Measurements from ENCODE around the gene FAM118A. TPM values are rescaled to one million over a fixed set of nuclear protein-coding genes. Genes with fewer than 3 reads are reported as not detected.
"Not testable (repeated sequence)": the region's sequence is repeated elsewhere in the genome, so short reads cannot be mapped to it uniquely, and the experiment has no call there.

FAM118A gene
- total RNA-seq, 1 donor, result 37.7 TPM

DNA sequence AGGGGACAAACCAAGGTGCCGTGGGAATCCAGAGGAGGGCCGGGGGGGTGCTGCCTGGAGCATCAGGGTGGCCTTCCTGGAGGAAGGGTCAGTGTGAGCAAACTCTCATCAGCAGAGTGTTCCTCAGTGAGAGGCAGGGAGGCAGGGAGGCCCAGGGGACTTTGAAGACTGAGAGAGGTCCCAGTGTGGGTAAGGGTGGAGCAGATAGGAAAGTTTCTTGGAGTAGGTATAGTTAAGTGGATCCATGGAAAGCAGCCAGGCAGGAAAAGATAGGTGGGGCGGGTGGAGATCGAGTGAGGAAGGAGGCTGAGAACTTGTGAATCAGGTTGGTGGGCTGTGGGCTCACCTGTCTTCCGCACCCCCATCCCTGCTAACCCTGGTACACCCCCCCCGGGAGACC, 15.7 kb upstream of the FAM118A start:
- H3K27me3 ChIP-seq (ENCODE audit: insufficient read depth, low read length), result no peaks in the 10 kb centered on the region
- H3K9me3 ChIP-seq (ENCODE audit: low read depth, low read length), result no peaks in the 10 kb centered on the region
- no peak overlapping the region for H3K4me3 ChIP-seq (ENCODE audit: low read length)
- H3K4me1 ChIP-seq (ENCODE audit: insufficient read depth, low read length), result peaks cover 53% of the 10 kb centered on the region

DNA sequence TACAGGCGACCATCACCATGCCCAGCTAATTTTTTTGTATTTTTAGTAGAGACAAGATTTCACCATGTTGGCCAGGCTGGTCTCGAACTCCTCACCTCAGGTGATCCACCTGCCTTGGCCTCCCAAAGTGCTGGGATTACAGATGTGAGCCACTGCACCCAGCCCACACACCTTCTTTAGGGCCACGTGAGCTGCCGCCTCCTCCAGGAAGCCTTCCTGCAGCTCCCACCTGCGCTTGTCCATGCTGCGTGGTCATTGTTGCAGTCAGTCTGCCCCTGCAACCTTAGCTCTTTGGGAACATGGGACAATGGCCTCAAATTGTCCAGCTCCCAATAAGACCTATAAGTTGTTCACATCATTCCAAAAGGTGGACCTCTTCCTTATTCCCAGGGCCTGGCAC, 14.7 kb upstream of the FAM118A start:
- not testable (repeated sequence) for H3K27me3 ChIP-seq (ENCODE audit: insufficient read depth, low read length); H3K9me3 ChIP-seq (ENCODE audit: low read depth, low read length); H3K4me3 ChIP-seq (ENCODE audit: low read length)
- H3K4me1 ChIP-seq (ENCODE audit: insufficient read depth, low read length), result peaks cover 51% of the 10 kb centered on the region

DNA sequence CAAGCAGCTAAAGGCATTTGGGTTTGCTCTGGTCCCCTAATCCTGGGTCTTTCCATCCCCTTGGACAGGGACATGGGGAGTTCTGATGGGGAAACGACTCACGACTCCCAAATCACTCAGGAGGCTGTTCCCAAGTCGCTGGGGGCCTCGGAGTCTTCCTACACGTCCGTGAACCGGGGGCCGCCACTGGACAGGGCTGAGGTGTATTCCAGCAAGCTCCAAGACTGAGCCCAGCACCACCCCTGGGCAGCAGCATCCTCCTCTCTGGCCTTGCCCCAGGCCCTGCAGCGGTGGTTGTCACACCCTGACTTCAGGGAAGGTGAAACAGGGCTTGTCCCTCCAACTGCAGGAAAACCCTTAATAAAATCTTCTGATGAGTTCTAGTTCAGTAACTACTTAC, 14.2 kb upstream of the FAM118A start:
- no peaks in the 10 kb centered on the region for H3K9me3 ChIP-seq (ENCODE audit: low read depth, low read length)
- H3K4me3 ChIP-seq (ENCODE audit: low read length), result no peak overlapping the region
- H3K27me3 ChIP-seq (ENCODE audit: insufficient read depth, low read length), result no peaks in the 10 kb centered on the region
- peaks cover 50% of the 10 kb centered on the region for H3K4me1 ChIP-seq (ENCODE audit: insufficient read depth, low read length)

GRCh38 chr22:45296628-45297297, 13.0 kb upstream of the FAM118A start:
- H3K4me1 ChIP-seq (ENCODE audit: insufficient read depth, low read length), result peaks cover 38% of the 10 kb centered on the region
- no peak overlapping the region for H3K4me3 ChIP-seq (ENCODE audit: low read length)
- no peaks in the 10 kb centered on the region for H3K27me3 ChIP-seq (ENCODE audit: insufficient read depth, low read length)
- H3K9me3 ChIP-seq (ENCODE audit: low read depth, low read length), result no peaks in the 10 kb centered on the region

GRCh38 chr22:45298934-45299505, 10.7 kb upstream of the FAM118A start:
- no peaks in the 10 kb centered on the region for H3K9me3 ChIP-seq (ENCODE audit: low read depth, low read length)
- no peaks in the 10 kb centered on the region for H3K27me3 ChIP-seq (ENCODE audit: insufficient read depth, low read length)
- H3K4me3 ChIP-seq (ENCODE audit: low read length), result no peak overlapping the region
- H3K4me1 ChIP-seq (ENCODE audit: insufficient read depth, low read length), result peaks cover 24% of the 10 kb centered on the region

- no peaks in the 10 kb centered on the region for H3K27me3 ChIP-seq (ENCODE audit: insufficient read depth, low read length)
- H3K4me3 ChIP-seq (ENCODE audit: low read length), result no peak overlapping the region
- H3K9me3 ChIP-seq (ENCODE audit: low read depth, low read length), result no peaks in the 10 kb centered on the region
- H3K4me1 ChIP-seq (ENCODE audit: insufficient read depth, low read length), result peaks cover 4% of the 10 kb centered on the region
These were observed 7.0 kb upstream of the FAM118A start for GRCh38 chr22:45302751-45303150.

- H3K4me1 ChIP-seq (ENCODE audit: insufficient read depth, low read length), result peaks cover 4% of the 10 kb centered on the region
- H3K27me3 ChIP-seq (ENCODE audit: insufficient read depth, low read length), result no peaks in the 10 kb centered on the region
- H3K9me3 ChIP-seq (ENCODE audit: low read depth, low read length), result no peaks in the 10 kb centered on the region
- H3K4me3 ChIP-seq (ENCODE audit: low read length), result no peak overlapping the region
These were observed 6.6 kb upstream of the FAM118A start for GRCh38 chr22:45303181-45303580.

- no peaks in the 10 kb centered on the region for H3K27me3 ChIP-seq (ENCODE audit: insufficient read depth, low read length)
- no peak overlapping the region for H3K4me3 ChIP-seq (ENCODE audit: low read length)
- H3K9me3 ChIP-seq (ENCODE audit: low read depth, low read length), result no peaks in the 10 kb centered on the region
- peaks cover 14% of the 10 kb centered on the region for H3K4me1 ChIP-seq (ENCODE audit: insufficient read depth, low read length)
These were observed 4.8 kb upstream of the FAM118A start for GRCh38 chr22:45304971-45305370.

DNA sequence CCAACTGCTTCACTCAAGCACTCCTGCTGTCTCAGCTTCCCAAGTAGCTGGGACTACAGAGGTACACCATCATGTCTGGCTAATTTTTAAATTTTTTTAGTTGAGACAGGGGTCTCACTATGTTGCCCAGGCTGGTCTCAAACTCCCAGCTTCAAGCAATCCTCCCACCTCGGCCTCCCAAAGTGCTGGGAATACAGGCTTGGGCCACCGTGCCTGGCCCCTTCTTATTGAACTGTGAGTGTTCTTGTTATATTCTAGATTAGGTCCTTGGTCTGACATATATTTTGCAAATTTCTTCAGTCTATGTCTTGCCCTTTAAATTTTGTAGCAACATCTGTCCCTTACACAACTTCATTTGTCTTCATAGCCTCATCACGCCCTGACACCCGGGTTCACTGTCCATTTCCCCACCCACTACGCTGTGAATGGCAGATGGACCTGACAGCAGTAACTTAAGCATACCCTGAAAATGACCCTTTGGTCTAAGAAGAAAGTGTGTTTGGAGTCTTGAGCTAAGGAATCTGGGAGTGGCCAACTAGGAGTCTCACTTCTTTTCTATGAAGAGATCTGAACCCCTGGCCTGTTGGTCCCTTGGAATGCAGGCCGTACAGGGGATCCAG, 4.2 kb upstream of the FAM118A start:
- no peaks in the 10 kb centered on the region for H3K9me3 ChIP-seq (ENCODE audit: low read depth, low read length)
- no peaks in the 10 kb centered on the region for H3K27me3 ChIP-seq (ENCODE audit: insufficient read depth, low read length)
- no peak overlapping the region for H3K4me3 ChIP-seq (ENCODE audit: low read length)
- peaks cover 19% of the 10 kb centered on the region for H3K4me1 ChIP-seq (ENCODE audit: insufficient read depth, low read length)

DNA sequence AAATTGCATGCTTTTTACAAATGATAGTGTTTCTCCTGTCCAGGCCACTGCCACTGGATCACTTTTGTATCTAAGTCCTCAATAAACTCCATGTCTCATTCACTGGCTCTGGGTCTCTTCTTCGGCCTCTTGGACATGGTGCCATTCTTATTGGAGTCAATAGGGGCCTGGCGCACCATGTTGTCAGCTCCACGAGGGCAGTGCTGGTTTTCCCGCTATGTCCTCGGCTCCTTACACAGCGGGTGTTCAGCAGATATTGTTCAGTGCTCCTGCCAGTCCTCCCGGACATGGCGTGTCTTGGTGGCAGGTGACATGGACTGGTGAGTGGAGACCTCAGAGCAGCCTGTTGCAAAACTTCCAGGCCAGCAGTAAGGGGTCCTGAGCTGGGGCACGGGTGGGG, 3.6 kb upstream of the FAM118A start:
- Histone ChIP-seq H3K4me3 (ENCODE audit: low read length) (no peak overlapping the region), H3K27me3 (ENCODE audit: insufficient read depth, low read length) (no peaks in the 10 kb centered on the region), H3K9me3 (ENCODE audit: low read depth, low read length) (no peaks in the 10 kb centered on the region), H3K4me1 (ENCODE audit: insufficient read depth, low read length) (peaks cover 24% of the 10 kb centered on the region)

DNA sequence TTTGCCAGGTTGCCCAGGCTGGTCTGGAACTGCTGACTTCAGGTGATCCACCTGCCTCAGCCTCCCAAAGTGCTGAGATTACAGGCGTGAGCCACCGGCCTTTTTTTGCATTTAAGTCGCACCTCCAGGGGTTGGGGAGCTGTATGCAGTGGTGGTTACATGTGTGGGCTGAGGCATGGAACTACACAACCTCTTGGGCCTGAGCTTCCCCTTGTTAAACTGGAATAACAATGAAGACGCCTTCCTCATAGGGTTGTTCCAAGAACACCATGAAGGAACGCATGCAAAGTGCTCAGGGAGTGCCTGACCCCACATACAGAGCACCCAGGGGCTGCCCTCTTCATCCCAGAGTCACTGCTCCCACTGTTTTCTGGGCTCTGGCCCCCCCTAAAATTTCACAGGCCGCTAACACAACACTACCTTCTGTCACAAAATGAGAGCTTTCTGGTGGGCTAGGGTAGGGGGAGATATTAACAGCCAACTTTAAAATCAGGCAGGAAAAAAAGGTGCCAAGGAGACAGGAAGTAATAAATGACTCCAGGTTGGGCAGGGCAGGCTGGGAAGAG, 1.3 kb upstream of the FAM118A start:
- Histone ChIP-seq H3K4me3 (ENCODE audit: low read length) (no peak overlapping the region), H3K9me3 (ENCODE audit: low read depth, low read length) (no peaks in the 10 kb centered on the region), H3K4me1 (ENCODE audit: insufficient read depth, low read length) (peaks cover 26% of the 10 kb centered on the region), H3K27me3 (ENCODE audit: insufficient read depth, low read length) (no peaks in the 10 kb centered on the region)

DNA sequence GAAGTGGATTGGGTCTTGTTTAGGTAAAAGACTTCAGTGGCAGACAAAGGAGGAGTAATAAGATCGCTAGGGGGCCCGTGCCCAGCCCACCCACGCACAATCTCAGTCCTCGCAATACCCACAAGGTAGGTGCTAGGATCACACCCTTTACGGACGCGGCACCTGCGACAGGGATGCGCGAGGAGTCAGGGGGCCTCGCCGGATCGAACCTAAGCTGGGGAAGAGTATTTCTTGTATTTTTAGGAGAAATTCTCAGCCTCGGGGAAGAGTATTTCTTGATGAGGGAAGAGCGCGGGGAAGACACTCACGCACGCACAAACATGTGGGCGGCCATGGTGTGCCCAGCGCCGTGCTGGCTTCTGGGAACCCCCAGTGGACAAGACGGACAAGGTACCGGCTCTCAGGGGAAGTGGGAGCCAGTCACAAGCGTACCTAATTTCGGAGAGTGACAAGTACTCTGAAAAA, 745 bp upstream of the FAM118A start:
- no peaks in the 10 kb centered on the region for H3K27me3 ChIP-seq (ENCODE audit: insufficient read depth, low read length)
- H3K9me3 ChIP-seq (ENCODE audit: low read depth, low read length), result no peaks in the 10 kb centered on the region
- peaks cover 31% of the 10 kb centered on the region for H3K4me1 ChIP-seq (ENCODE audit: insufficient read depth, low read length)
- H3K4me3 ChIP-seq (ENCODE audit: low read length), result peak overlapping the region; percentile 73

DNA sequence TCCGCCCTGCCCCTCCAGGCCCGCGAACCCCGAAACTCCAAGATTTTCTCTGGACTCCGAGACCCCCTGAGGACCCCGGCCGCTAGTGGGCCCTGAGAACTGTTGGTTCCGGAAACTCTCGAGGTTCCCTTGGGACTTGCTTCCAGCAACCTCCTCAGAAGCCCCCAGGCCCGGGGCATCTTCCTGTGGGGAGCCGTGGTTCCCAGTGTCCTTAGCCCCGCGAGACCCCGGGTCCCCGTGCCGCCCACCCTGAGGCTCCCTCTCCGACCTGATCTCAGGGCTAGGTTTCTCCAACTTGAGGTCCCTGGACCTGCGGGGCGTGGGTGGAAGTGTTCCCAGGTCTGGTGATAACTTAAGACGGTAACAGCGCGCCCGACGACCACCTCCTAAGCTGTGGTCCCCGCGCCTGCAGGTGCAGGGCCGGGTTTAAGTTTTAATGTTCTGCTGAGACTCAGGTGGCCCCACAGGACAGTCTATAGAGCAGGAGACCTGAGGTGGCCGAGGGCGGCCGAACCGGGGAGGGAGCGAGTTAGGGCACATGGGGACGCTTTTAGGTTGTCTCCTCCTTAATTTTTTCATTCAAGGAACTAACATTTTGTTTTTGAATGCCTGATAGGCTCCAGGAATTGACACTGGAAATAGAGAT, 720 bp downstream of the FAM118A start:
- peaks cover 44% of the 10 kb centered on the region for H3K4me1 ChIP-seq (ENCODE audit: insufficient read depth, low read length)
- no peaks in the 10 kb centered on the region for H3K27me3 ChIP-seq (ENCODE audit: insufficient read depth, low read length)
- no peaks in the 10 kb centered on the region for H3K9me3 ChIP-seq (ENCODE audit: low read depth, low read length)
- H3K4me3 ChIP-seq (ENCODE audit: low read length), result peak overlapping the region; percentile 73

- no peaks in the 10 kb centered on the region for H3K9me3 ChIP-seq (ENCODE audit: low read depth, low read length)
- peaks cover 49% of the 10 kb centered on the region for H3K4me1 ChIP-seq (ENCODE audit: insufficient read depth, low read length)
- H3K4me3 ChIP-seq (ENCODE audit: low read length), result peak overlapping the region; percentile 73
- no peaks in the 10 kb centered on the region for H3K27me3 ChIP-seq (ENCODE audit: insufficient read depth, low read length)
These were observed 1.3 kb downstream of the FAM118A start for GRCh38 chr22:45310977-45311531.

DNA sequence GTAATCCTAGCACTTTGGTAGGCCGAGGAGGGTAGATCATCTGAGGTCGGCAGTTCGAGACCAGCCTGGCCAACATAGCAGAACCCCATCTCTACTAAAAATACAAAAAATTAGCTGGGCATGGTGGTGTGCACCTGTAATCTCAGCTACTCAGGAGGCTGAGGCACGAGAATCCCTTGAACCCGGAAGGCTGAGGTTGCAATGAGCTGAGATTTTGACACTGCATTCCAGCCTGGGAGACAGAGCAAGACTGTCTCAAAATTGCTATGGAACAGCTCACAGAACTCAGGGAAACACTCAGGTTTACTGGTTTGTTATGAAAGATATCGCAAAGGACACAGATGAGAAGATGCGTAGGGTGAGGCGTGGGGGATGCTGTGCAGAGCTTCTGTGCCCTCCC, 2.7 kb downstream of the FAM118A start:
- H3K27me3 ChIP-seq (ENCODE audit: insufficient read depth, low read length), result no peaks in the 10 kb centered on the region
- H3K4me3 ChIP-seq (ENCODE audit: low read length), result no peak overlapping the region
- peaks cover 59% of the 10 kb centered on the region for H3K4me1 ChIP-seq (ENCODE audit: insufficient read depth, low read length)
- H3K9me3 ChIP-seq (ENCODE audit: low read depth, low read length), result no peaks in the 10 kb centered on the region

Measured in mononuclear cell (primary cell).